OCI-LY7 (cell line): ENCODE data around the gene IMPACT. TPM values are rescaled to one million over a fixed set of nuclear protein-coding genes. Genes with fewer than 3 reads are reported as not detected.

Experiments used
- BruUV-seq: library from RNA; stranded (reverse); fragments of 400-500 nt; replicated peaks from 2 replicates; lab custom pipeline; 2021; lab: Mats Ljungman, UMichigan
- CTCF ChIA-PET: fragments of 300-600 bp; sonication (Branson Sonifier 250); formaldehyde crosslinking; loops from one replicate; lab custom pipeline; 2022; ENCODE audit warnings: antibody characterized with exemption; ENCODE audit not compliant: unreplicated experiment; lab: Charles Lee
- POLR2A ChIA-PET: fragments of 300-600 bp; sonication (Branson Sonifier 250); formaldehyde crosslinking; loops from one replicate; lab custom pipeline; 2022; ENCODE audit warnings: antibody characterized with exemption; lab: Charles Lee
- DNase-seq: peaks from one replicate; pipeline ENCODE4 v3.0.0-alpha.2; 2015; ENCODE audit warnings: low spot score
- H2AFZ ChIP-seq: fragments of 200-600 bp; sonication (generic), shearing (Covaris generic); 2 replicates; pipeline ENCODE4 v1.6.1; 2014; ENCODE audit warnings: mild to moderate bottlenecking, antibody characterized with exemption, low read length, moderate library complexity
- H3K27ac ChIP-seq: fragments of 200-600 bp; sonication (generic); 2 replicates; pipeline ENCODE4 v1.5.1; 2014; ENCODE audit warnings: mixed run types, low read depth, mild to moderate bottlenecking, moderate library complexity, low read length, inconsistent platforms; ENCODE audit not compliant: poor library complexity, severe bottlenecking
- H3K36me3 ChIP-seq: fragments of 200-600 bp; sonication (generic); 2 replicates; pipeline ENCODE4 v1.6.1; 2014; ENCODE audit warnings: mild to moderate bottlenecking, antibody characterized with exemption, low read length, moderate library complexity, mixed read lengths; ENCODE audit not compliant: insufficient read depth
- H3K4me1 ChIP-seq: fragments of 200-600 bp; sonication (generic); 2 replicates; pipeline ENCODE4 v1.5.1; 2014; ENCODE audit warnings: mild to moderate bottlenecking, low read length; ENCODE audit not compliant: insufficient read depth, poor library complexity, severe bottlenecking
- H3K4me2 ChIP-seq: fragments of 200-600 bp; sonication (generic); 2 replicates; pipeline ENCODE4 v1.6.1; 2014; ENCODE audit warnings: mild to moderate bottlenecking, low read length
- H3K4me3 ChIP-seq: fragments of 200-600 bp; sonication (generic); 2 replicates; pipeline ENCODE4 v1.5.1; 2014; ENCODE audit warnings: mild to moderate bottlenecking, low read depth, low read length; ENCODE audit not compliant: poor library complexity, severe bottlenecking
- H3K79me2 ChIP-seq: fragments of 200-600 bp; sonication (generic); 2 replicates; pipeline ENCODE4 v1.6.1; 2016; ENCODE audit warnings: low read depth, mild to moderate bottlenecking, low read length, moderate library complexity, mixed read lengths; ENCODE audit not compliant: insufficient read depth
- H3K9me2 ChIP-seq: fragments of 200-600 bp; sonication (generic); 2 replicates; pipeline ENCODE4 v1.6.1; 2016; ENCODE audit warnings: mild to moderate bottlenecking, low read length, mixed read lengths; ENCODE audit not compliant: insufficient read depth
- H3K9me3 ChIP-seq: fragments of 200-600 bp; sonication (generic); 2 replicates; pipeline ENCODE4 v1.6.1; 2014; ENCODE audit warnings: mild to moderate bottlenecking, mixed run types, low read length, mixed read lengths
- H4K20me1 ChIP-seq: fragments of 200-600 bp; sonication (generic); 2 replicates; pipeline ENCODE4 v1.6.1; 2014; ENCODE audit warnings: mild to moderate bottlenecking, antibody characterized with exemption, low read length, moderate library complexity, mixed read lengths; ENCODE audit not compliant: insufficient read depth
- CTCF ChIP-seq: fragments of 200-600 bp; sonication (generic); conservative IDR thresholded peaks from 2 replicates; pipeline ENCODE4 v1.5.1; 2014; ENCODE audit warnings: mild to moderate bottlenecking, antibody characterized with exemption, low read length, moderate library complexity, mixed read lengths
- EZH2phosphoT487 ChIP-seq: fragments of 200-600 bp; sonication (generic); IDR thresholded peaks from 2 replicates; pipeline ENCODE4 v1.6.1; 2018; ENCODE audit warnings: low read depth, borderline replicate concordance, mild to moderate bottlenecking, mixed run types, antibody characterized with exemption, low read length, moderate library complexity, mixed read lengths
- intact Hi-C: fragments of 100-400 bp; cut with micrococcal nuclease; formaldehyde crosslinking; loops from one replicate; pipeline ENCODE4 v1.10.0; 2022; ENCODE audit not compliant: unreplicated experiment
- total RNA-seq, 2 experiments: library from RNA; depleted of rRNA in 1 of 2; stranded (reverse); fragments of >200 nt in 1 of 2; shearing (Covaris generic) in 1 of 2; gene quantifications; 2 replicates each; pipeline ENCODE4 v1.2.3, GENCODE V29; 2014 to 2022

Gene IMPACT
- total RNA-seq, 2 experiments from 2014 or later = not detected

- Histone ChIP-seq H3K9me2 (no peaks in the 10 kb centered on the region), H3K4me2 (no peak overlapping the region), H3K27ac (no peak overlapping the region), H2AFZ (no peak overlapping the region), H3K4me1 (peaks cover 2% of the 10 kb centered on the region), H3K4me3 (no peak overlapping the region), H4K20me1 (no peaks in the 10 kb centered on the region), H3K36me3 (no peaks in the 10 kb centered on the region), H3K79me2 (no peaks in the 10 kb centered on the region), H3K9me3 (no peaks in the 10 kb centered on the region)
- TF ChIP-seq CTCF (no peak), EZH2phosphoT487 (no peak)
- ChIA-PET CTCF (no interaction called here), POLR2A (interaction anchor here (0.7 to 1.1 kb wide), 3 partner anchors 9 to 19 kb away, joined by 3 read pairs; no protein-coding TSS in a partner anchor)
- BruUV-seq = no TSS peak
- DNase-seq = no peak
- intact Hi-C loops = no loop called here
These were observed 56.4 kb downstream of the IMPACT start for GRCh38 chr18:24482821-24483220.

- no TSS peak for BruUV-seq
- TF ChIP-seq CTCF (no peak), EZH2phosphoT487 (no peak)
- H3K4me2 ChIP-seq = no peak overlapping the region
- H3K4me3 ChIP-seq = no peak overlapping the region
- DNase-seq = no peak
- H3K9me3 ChIP-seq = no peaks in the 10 kb centered on the region
- no peaks in the 10 kb centered on the region for H3K36me3 ChIP-seq
- ChIA-PET POLR2A (interaction anchor here (1.0 to 1.2 kb wide), 2 partner anchors 88 to 247 kb away, joined by 3 read pairs; no protein-coding TSS in a partner anchor), CTCF (interaction anchor here (1.4 kb wide), 1 partner anchor 11 kb away, joined by 3 read pairs; no protein-coding TSS in a partner anchor)
- peaks cover 20% of the 10 kb centered on the region for H3K4me1 ChIP-seq
- H4K20me1 ChIP-seq = no peaks in the 10 kb centered on the region
- intact Hi-C loops = loop anchor here (2.0 to 5.0 kb wide), 3 partner anchors 115 to 308 kb away; no protein-coding TSS in a partner anchor
- no peaks in the 10 kb centered on the region for H3K9me2 ChIP-seq
- no peak overlapping the region for H2AFZ ChIP-seq
- H3K79me2 ChIP-seq = no peaks in the 10 kb centered on the region
- H3K27ac ChIP-seq = no peak overlapping the region
These were observed 59.2 kb downstream of the IMPACT start for GRCh38 chr18:24485681-24486080.

GRCh38 chr18:24486684-24487083, 60.2 kb downstream of the IMPACT start:
- Histone ChIP-seq H3K36me3 (no peaks in the 10 kb centered on the region), H3K4me3 (no peak overlapping the region), H3K4me1 (peaks cover 26% of the 10 kb centered on the region), H3K4me2 (no peak overlapping the region), H3K9me3 (no peaks in the 10 kb centered on the region), H3K9me2 (no peaks in the 10 kb centered on the region), H3K79me2 (no peaks in the 10 kb centered on the region), H2AFZ (no peak overlapping the region; the same call in 1 of the 2 replicates), H4K20me1 (no peaks in the 10 kb centered on the region), H3K27ac (no peak overlapping the region)
- intact Hi-C loops = loop anchor here (1.0 to 5.0 kb wide), 4 partner anchors 114 to 309 kb away; no protein-coding TSS in a partner anchor
- CTCF ChIA-PET = no interaction called here
- no TSS peak for BruUV-seq
- TF ChIP-seq EZH2phosphoT487 (no peak), CTCF (no peak)
- DNase-seq = no peak
- POLR2A ChIA-PET = interaction anchor here (1.0 kb wide), 1 partner anchor 246 kb away, joined by 3 read pairs; no protein-coding TSS in a partner anchor
